GM18909 (cell line): Measurements from ENCODE around the gene TPX2.
"Not testable (repeated sequence)": the region's sequence is repeated elsewhere in the genome, so short reads cannot be mapped to it uniquely, and the experiment has no call there.

ENCODE experiments used
- ATAC-seq: cut with Tn5 transposase; IDR thresholded peaks from one replicate; pipeline ENCODE4 v1.9.1; 2021; ENCODE audit warnings: mild to moderate bottlenecking; ENCODE audit not compliant: unreplicated experiment, poor library complexity

The TPX2 gene

DNA sequence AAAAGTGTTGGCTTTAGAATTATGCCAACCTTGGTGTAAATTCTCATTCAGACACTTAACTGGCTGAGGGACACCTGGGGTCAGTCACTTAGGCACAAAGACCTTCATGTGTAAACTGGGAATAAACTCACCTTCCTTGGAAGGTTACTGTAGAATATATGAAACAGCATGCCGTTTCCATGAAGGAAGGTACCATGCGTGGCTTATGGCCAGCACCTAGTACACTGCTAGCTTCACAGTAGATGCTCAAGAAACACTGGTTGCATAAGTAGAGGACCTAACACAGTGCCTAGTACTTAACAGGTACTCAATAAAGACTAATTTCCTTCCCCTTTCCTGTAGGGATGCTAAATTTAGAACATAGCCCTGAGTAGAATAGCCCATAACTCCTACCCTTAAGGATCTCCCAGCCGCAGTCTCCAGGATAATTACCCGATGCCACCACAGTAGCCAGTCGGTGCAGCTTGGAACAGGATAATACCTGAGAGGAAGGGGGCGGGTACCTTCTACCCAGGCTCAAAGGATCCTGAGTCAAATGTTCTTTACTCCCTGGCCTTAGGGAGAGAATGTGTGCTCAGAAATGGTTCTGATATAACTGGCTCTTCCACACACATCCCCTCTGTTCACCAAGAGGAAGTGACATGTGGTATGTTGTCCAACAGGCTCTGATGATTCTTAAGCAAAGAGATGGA is 20.0 kb upstream of the TPX2 start:
- ATAC-seq, result no peak

DNA sequence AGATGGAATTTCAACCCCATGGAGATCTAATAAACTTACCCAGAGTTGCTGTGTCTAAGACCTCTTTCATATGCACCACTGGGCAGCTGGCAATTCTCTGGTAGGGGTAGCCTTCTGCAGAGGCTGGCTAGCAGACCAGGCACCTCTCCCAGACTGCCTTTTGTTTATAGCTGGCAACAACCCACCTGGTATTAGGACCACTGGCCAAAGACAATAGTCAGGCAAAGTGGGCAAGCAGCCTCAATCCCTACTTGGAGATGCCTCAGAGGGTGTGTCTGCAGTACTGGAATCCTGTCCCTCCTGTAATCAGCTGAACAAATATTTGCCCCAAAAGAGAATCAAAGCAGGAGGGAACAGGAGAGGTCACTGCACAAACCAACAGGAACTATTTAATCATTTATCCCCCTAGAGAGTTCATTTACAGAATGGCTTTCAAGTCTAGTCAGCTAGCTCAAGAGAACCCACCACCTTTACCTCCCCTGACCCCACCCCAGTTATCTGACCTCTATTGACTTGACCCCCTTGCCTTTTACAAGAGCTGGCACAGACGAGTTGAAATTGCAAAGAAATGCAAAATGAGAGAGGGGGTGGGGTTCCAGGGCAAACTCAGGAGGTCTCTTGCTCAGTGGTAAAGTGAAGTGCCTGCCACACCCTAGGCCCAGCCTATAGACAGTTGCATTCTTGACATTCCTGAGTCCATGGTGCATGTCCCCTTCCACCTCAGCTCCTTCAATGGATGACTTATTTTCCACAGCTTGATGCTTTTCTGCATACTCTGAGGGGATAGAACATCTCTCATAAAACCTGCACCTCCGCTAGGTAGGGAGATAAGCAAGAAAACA is 19.2 kb upstream of the TPX2 start:
- ATAC-seq, result no peak

DNA sequence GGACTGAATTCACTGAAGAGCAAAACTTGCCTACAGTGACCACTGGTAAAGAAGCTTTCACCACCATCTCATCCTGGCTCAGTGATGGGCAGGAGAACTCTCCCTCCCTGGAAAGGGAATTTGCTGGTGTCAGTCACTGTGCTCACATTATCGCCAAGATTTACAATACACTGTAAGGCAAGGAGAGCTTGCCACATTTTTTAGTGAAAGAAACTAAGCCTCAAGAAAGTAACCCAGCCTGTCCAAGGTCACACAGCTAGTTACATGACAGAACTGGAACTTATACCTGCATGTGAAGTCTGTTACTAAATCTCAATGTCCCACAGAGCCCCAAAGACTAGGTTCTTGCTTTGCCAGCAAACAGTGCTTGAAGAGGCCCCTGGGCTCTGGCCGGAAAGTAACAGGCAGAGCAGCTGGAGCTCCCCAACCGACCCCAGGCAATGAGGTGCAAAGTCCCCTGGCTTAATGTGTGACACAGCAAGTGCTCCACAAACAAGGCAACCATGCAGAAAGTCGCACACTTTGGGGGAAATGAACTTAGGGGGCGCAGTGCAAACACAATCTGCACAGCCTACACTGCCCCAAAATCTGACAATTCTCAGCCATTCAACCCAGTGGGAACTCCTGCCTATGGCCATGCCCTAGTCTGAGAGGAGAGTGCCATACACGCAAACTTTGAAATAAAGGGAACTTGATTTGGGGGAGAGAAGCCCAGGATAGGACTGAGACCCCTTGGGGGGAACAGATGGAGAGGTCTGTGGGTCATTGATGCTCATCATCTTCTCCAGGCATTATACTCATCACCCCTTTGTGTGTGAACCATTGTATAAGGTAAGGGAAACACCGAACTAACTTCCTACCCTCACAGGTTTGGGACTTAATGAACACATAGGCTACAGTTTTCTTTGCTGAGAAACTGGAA is 18.3 kb upstream of the TPX2 start:
- no peak for ATAC-seq

DNA sequence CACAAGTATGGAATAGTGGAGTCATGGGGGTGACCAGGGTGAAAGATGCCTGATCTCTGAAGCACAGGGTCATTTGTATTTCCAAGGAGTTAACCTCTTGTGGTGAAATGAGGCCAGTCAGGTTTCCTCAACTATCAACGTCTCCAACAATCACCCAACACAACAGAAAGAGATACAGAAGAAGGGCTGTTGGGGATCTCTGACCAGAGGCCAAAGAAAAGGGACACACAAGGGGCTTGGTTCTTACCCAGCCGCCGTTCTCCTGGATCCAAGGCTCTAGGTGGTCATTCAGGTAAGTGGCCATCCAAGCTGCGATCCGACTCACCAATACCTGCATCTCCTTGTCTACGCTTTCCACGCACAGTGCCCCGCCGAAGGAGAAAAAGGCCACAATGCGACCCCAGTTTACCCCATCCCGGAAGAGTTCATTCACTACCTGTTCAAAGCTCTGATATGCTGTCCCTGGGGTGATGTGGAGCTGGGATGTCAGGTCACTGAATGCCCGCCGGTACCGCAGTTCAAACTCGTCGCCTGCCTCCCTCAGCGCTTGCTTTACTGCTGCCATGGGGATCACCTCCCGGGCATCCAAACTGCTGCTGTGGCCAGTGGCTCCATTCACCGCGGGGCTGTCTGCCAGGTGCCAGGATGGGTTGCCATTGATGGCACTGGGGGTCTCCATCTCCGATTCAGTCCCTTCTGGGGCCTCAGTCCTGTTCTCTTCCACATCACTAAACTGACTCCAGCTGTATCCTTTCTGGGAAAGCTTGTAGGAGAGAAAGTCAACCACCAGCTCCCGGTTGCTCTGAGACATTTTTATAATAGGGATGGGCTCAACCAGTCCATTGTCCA is 17.5 kb upstream of the TPX2 start:
- no peak for ATAC-seq

DNA sequence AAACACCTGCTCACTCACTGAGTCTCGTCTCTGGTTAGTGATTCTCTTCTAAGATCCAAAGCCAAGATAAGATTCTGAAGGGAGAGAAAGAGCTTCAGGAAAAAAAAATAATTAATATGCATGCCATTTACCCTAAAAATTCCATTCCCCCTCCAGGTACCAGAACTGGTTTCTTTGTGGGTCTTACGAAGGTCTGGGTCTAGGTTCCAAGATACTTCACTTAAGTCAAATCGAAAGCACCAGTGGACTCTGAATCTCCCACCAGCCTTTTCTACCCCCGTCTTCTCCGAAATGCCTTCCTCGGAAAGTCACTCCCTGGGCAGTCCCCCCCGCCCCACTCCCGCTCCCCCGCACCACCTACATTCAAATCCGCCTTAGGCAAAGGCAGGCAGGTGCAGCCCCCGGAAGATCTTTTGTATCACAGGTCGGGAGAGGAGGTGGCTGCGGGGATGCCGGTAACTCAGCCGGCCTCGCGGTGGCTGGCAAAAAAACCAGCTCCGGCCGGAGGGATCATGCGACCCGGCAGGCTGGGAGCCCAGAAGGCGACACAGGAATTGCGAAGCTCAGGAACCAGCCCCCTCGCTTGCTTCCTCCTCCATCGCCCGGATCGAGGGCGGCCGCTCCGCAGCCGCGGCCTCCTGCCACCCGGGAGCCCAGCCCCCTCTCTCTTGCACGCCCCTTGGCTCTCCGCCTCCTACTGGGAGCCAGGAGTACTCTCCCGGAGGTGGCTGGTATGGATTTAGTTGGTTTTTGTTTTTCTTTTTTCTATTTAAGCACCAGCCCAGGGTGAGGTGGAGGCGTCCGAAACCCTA is 16.6 kb upstream of the TPX2 start, which contains the start of gene BCL2L1:
TSS of gene BCL2L1 (minus strand) at position 612 of the 812 bp plus-strand sequence. CDS start 650 bp downstream, outside the sequence.
- peak; percentile 27 for ATAC-seq

DNA sequence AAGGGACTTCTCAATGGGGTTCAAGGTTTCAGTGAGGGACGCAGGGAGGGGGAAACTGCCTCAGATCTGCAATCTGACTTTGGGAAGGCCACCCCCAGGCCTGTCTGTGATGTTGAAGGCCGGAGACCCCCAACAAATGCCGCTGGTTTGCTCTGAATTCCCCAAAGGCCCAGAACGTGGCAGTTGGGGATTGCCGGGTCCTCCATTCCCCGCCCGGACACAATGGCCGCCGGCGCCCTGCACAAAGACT is 16.1 kb upstream of the TPX2 start:
- no peak for ATAC-seq

DNA sequence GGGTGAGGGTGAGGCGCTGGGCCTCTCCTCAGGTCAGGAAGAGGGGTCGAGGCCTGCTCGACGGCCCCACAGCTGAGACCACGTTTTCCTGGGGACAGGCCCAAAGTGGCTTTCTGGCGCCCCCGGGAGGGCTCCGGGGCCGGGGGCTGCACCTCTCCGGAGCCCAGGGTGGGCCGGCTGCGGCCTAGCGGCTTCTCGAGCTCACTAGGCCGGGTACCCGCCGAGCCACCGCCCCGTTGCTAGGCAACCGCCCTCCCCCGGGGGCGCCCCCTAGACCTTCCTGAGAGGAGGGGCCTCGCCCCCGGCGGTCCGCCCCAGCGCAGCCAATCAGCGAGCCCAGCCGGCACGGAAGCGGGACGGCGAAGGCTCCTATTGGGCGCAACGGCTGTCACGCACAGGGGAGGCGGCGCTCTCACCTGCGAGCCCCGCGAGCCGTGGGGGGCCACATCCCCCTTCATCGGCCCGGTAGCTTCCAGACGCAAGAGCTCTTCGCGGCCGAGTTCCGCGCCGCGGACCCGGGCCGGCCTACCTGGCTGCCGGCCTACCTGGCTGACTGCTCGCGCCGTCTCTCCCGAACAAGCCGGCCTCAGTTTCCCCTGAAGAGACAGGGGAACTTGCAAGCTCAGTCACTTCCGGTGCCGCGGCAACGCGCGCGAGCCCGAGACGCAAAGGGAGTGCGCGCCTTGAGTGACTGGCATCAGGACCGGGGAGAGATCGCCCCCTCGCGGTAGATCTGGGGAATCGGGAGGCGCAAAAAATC is 15.6 kb upstream of the TPX2 start:
- peak; percentile 89 for ATAC-seq

DNA sequence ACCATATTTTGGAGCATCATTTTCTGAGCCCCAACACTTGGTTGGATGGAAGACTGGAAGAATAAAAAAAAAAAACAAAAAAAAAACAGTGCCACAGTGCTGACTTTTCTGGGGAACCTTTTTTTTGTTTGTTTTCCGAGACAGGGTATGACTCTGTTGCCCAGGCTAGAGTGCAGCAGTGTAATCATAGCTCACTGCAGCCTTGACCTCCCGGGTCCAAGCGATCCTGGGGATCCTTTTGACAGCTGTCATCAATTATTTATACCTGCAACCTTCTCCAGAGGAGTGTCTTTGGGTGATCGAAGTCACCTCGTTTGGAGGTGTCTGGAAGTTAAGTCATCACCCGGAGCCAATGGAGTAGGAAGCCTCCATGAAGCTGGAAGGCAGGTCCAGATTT is 7.8 kb upstream of the TPX2 start:
- no peak for ATAC-seq

DNA sequence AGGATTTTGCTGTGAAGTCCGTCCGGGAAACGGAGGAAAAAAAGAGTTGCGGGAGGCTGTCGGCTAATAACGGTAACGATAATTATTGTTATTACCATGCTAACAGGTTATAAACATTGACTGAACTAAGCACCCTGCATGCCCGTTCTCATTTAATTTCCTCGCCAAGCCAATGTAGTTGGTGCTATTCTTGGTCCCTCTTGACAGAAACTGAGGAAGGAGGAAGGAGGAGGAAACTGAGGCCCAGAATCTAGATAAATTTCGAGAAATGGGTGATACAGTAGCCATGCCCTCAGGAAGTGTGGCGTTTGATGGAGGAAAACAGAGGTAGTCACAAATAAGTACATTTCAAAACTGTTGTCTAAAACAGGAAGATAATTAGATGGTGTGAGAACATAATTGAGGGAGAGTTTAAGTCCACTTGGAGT is 474 bp downstream of the TPX2 start:
- ATAC-seq, result peak; percentile 3

DNA sequence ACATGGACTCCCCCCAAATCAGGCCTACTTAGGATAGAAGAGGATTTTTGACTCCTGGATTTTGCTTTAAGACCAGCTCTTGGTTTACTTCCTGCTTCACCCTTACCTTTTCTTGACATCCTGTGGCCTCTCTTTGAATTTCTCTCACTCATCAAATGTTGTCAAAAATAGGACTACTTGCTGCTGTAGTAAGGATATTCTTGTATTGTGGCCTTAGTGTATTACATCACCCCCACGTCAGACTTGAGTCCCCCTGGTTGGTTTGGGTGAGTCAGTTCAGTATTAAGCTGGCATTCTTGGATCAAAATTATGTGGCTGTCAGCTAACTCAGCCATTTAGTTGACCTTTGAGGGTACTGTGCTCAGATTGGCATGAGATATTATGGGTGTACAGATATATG is 1.1 kb downstream of the TPX2 start:
- ATAC-seq, result no peak

DNA sequence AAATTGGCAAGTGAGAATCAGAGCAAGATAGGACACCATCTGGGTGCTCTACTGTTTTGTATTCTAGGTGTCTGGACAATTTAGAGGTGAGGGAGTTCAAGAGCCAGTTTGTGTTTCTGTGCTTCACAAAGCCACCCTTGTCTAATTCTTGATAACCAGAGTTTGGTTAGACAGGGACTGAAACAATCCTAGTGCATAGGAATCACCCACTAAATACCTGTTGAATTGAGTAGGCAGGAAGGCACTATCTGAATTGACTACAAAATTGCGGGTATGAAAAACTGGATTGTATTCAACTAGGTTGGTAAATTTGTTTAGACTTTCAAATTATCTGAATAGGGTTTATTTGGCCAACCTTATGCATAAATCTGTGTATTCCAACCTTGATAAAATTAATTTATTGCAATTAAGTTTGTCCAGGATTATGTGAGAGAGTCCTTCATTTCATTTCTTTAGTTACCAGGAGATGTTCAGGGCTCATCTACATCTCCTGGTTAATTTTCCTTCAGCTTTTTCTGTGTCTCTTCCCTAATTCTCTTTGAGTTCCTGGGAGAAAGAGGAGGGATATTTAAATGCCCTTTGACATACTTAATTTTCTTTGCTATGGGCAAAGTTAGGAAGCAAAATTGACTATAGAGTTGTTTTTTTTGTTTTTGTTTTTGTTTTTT is 1.7 kb downstream of the TPX2 start:
- no peak for ATAC-seq

DNA sequence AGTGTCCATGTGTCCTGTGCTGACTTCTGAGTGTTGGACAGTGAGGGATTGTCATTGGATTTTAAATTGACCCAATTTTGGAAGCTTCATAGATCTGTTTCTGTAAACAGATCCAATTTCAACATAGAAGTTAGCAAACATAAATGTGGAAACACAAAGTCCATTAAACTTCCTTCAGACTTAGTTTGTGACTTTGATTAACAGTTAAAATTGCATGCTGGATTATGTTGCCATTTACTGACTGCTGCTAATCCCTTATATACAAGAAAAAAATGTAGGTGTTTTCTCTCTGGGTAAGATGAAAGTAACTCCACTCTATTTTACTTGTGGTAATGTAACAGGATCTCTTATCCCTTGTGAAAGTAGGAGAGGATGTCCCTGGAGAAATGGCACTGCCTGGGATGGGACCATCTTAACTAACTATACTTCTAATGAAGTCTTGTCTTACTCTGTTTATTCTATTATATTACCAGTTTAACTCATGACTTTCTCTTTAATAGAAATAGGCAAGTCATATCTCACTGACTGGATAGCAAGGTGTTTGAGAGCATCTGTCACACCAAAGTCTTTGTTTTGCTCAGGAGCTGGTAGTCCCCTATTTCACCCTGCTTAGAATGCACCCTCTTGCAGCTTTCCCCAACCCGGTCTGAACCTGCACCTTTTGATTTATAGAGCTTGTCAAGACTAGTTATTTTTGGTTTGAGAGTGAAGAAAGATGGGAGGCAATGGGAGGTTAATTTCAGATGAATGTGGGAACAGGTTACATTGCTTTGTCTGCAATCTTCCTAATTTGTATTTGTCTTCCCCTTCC is 7.2 kb downstream of the TPX2 start:
- ATAC-seq, result no peak

DNA sequence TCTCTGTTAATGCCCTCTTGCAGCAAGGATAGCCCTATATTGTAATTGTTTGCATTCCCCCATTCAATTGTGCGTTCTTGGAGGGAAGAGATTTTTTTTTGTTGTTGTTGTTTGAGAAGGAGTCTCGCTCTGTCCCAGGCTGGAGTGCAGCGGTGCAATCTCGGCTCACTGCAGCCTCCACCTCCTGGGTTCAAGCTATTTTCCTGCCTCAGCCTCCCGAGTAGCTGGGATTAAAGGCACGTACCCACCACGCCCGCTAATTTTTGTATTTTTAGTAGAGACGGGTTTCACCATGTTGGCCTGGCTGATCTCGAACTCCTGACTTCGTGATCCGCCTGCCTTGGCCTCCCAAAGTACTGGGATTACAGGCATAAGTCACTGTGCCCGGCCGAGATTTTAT is 7.9 kb downstream of the TPX2 start:
- not testable (repeated sequence) for ATAC-seq

DNA sequence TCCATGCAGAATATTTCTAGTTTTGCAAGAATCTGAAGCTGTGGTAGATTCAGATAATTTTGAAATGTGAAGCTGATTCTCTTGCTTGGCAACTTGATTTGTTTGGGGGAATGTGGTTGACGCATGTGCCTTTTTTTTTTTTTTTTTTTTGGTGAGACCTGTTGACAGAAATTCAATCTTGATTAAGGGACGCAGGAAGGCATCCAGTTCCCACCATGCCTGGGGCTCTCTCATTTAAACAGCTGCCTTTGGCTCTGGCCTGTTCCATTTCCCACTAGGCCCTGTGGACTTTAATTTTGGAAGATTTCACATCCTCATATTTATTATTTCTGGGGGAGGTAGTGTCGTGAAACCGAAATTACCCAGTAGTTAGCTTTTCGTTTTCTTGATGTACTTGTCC is 8.6 kb downstream of the TPX2 start:
- no peak for ATAC-seq

DNA sequence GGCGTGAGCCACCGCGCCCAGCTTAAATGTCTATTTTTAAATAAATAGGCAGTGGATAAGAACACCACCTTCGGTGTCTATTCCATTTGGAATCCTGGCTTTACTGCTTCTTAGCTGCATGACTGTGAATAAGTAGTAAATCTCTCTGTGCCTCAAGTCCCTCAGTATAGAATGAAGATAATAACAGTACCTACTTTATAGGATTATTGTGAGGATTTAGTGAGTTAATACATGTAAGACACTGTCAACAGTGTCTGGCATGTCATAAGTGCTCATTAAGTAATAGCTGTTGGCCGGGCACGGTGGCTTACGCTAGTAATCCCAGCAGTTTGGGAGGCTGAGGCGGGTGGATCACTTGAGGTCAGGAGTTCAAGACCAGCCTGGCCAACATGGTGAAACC is 10.1 kb downstream of the TPX2 start:
- no peak for ATAC-seq

DNA sequence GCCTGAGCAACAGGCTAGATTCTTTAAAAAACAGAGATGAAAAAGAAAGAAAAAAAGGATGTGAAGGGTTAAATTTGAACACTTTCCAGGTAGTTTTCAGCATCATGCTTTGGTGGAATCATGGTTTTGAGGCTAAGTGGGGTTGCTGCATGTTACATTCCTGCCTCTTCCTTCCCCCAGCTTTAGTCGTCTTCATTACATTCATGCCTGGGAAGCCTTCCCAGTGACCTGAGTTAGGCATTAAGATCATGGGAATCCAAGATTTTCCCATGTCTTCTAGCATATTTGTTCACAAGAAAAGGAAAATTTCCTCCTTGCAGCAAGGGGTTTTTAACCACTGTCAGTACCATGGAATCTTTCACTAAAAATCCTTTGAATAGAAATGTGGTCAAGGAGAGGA is 12.0 kb downstream of the TPX2 start:
- ATAC-seq, result no peak

DNA sequence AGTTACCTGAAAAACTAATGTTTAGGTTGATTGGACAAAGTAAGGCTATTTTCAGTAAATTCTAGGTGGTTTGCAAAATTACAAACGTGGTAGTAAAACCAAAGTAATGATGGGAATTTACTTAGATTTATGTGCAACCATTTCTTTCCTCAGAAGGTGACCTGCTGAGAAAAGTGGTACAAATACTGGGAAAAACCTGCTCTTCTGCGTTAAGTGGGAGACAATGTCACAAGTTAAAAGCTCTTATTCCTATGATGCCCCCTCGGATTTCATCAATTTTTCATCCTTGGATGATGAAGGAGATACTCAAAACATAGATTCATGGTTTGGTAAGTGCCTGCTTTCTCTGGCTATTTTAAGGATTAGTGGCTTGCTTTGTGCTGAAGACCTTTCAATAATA is 18.2 kb downstream of the TPX2 start:
- ATAC-seq, result no peak
